Liver (tissue), 9 donors: ENCODE measurements around the gene FSTL1. TPM values are rescaled to one million over a fixed set of nuclear protein-coding genes. Genes with fewer than 3 reads are reported as not detected.
A peak's percentile ranks its signal among the peaks of the same experiment; 100 is the strongest.

Source experiments
- DNase-seq: peaks from one replicate; pipeline ENCODE4 v3.0.0-alpha.2; 2017; ENCODE audit warnings: low spot score
- H3K27ac ChIP-seq, 2 donors: one replicate each; pipeline ENCODE4 v1.7.0; 2013; ENCODE audit warnings: inconsistent platforms in 2 of 2, low read length in 2 of 2, control low read depth in 1 of 2, low read depth in 1 of 2, mild to moderate bottlenecking in 1 of 2
- H3K27me3 ChIP-seq, 4 donors: one replicate each; pipeline versions ENCODE4 v1.6.1 to v1.7.0; 2013; ENCODE audit warnings: low read length in 3 of 4, inconsistent platforms in 1 of 4, mild to moderate bottlenecking in 1 of 4, moderate library complexity in 1 of 4; ENCODE audit not compliant: control insufficient read depth in 4 of 4, insufficient read depth in 4 of 4
- H3K36me3 ChIP-seq, 4 donors: one replicate each; pipeline versions ENCODE4 v1.6.1 to v1.7.0; 2013; ENCODE audit warnings: low read length in 3 of 4, mild to moderate bottlenecking in 3 of 4, low read depth in 1 of 4, moderate library complexity in 1 of 4; ENCODE audit not compliant: control insufficient read depth in 4 of 4, insufficient read depth in 3 of 4
- H3K4me1 ChIP-seq, 4 donors: one replicate each; pipeline versions ENCODE4 v1.6.1 to v1.7.0; 2013; ENCODE audit warnings: low read length in 3 of 4, mild to moderate bottlenecking in 3 of 4, moderate library complexity in 1 of 4; ENCODE audit not compliant: control insufficient read depth in 4 of 4, insufficient read depth in 4 of 4
- H3K4me3 ChIP-seq, 3 donors: one replicate each; pipeline versions ENCODE4 v1.6.1 to v1.7.0; 2013; ENCODE audit warnings: low read length in 3 of 3, control low read depth in 1 of 3, low read depth in 1 of 3, mild to moderate bottlenecking in 1 of 3
- H3K9ac ChIP-seq, 2 donors: one replicate each; pipeline ENCODE4 v1.7.0; 2013; ENCODE audit warnings: low read length in 2 of 2, mild to moderate bottlenecking in 2 of 2, moderate library complexity in 2 of 2, control low read depth in 1 of 2, low read depth in 1 of 2
- H3K9me3 ChIP-seq, 4 donors: one replicate each; pipeline versions ENCODE4 v1.6.1 to v1.7.0; 2013; ENCODE audit warnings: low read length in 3 of 4; ENCODE audit not compliant: control insufficient read depth in 4 of 4
- ATF3 ChIP-seq: IDR thresholded peaks from 2 replicates; pipeline ENCODE4 v1.6.1; 2016; ENCODE audit warnings: antibody characterized with exemption
- EGR1 ChIP-seq, 2 donors: IDR thresholded peaks; 2 replicates each; pipeline ENCODE4 v1.6.1; 2016 to 2018; ENCODE audit warnings: antibody characterized with exemption in 2 of 2, low read depth in 2 of 2
- FOXA1 ChIP-seq: IDR thresholded peaks from 2 replicates; pipeline ENCODE4 v1.6.1; 2016; ENCODE audit warnings: antibody characterized with exemption
- FOXA2 ChIP-seq: IDR thresholded peaks from 2 replicates; pipeline ENCODE4 v1.6.1; 2016; ENCODE audit warnings: antibody characterized with exemption
- GABPA ChIP-seq, 2 donors: IDR thresholded peaks in 1 of 2; conservative IDR thresholded peaks in 1 of 2; 2 replicates each; pipeline ENCODE4 v1.6.1; 2016; ENCODE audit warnings: antibody characterized with exemption in 2 of 2, mild to moderate bottlenecking in 1 of 2, moderate library complexity in 1 of 2
- HNF4A ChIP-seq, 2 donors: conservative IDR thresholded peaks; 2 replicates each; pipeline ENCODE4 v1.6.1; 2016; ENCODE audit warnings: antibody characterized with exemption in 2 of 2, mild to moderate bottlenecking in 2 of 2
- HNF4G ChIP-seq: IDR thresholded peaks from 2 replicates; pipeline ENCODE4 v1.6.1; 2016; ENCODE audit warnings: antibody characterized with exemption
- JUND ChIP-seq, 2 donors: IDR thresholded peaks; 2 replicates each; pipeline ENCODE4 v1.6.1; 2016; ENCODE audit warnings: antibody characterized with exemption in 2 of 2
- NR2F2 ChIP-seq: IDR thresholded peaks from 2 replicates; pipeline ENCODE4 v1.6.1; 2016; ENCODE audit warnings: antibody characterized with exemption
- RAD21 ChIP-seq, 2 donors: IDR thresholded peaks; 2 replicates each; pipeline ENCODE4 v1.6.1; 2016; ENCODE audit warnings: antibody characterized with exemption in 2 of 2, mild to moderate bottlenecking in 2 of 2
- RXRA ChIP-seq, 2 donors: IDR thresholded peaks; 2 replicates each; pipeline ENCODE4 v1.6.1; 2017 to 2018; ENCODE audit warnings: antibody characterized with exemption in 2 of 2, mild to moderate bottlenecking in 1 of 2
- SP1 ChIP-seq: IDR thresholded peaks from 2 replicates; pipeline ENCODE4 v1.6.1; 2018; ENCODE audit warnings: antibody characterized with exemption, mild to moderate bottlenecking
- TAF1 ChIP-seq: conservative IDR thresholded peaks from 2 replicates; pipeline ENCODE4 v1.6.1; 2016; ENCODE audit warnings: antibody characterized with exemption, mild to moderate bottlenecking
- YY1 ChIP-seq: IDR thresholded peaks from 2 replicates; pipeline ENCODE4 v1.6.1; 2016; ENCODE audit warnings: antibody characterized with exemption, mild to moderate bottlenecking
- ZBTB33 ChIP-seq: IDR thresholded peaks from 2 replicates; pipeline ENCODE4 v1.6.1; 2016; ENCODE audit warnings: antibody characterized with exemption
- WGBS: extraction: QIAGEN DNeasy Blood & Tissue Kit; methylation state at CpG from one replicate; pipeline ENCODE4 v1.1.7; 2013; 5-methylcytosine and 5-hydroxymethylcytosine counted together
- polyA plus RNA-seq, 2 donors: library from polyadenylated mRNA; stranded (reverse) in 1 of 2; unstranded in 1 of 2; fragments of 200-250 nt in 1 of 2; fragments of >200 nt in 1 of 2; fragmentation: Nextera tagmentation in 1 of 2; extraction: Ambion mirVana in 1 of 2; gene quantifications; one replicate each; pipeline versions ENCODE4 v1.2.1 to v1.2.3, GENCODE V29; 2013 to 2015
- total RNA-seq, 2 donors: library from RNA; depleted of rRNA; stranded (reverse); fragments of >200 nt; gene quantifications; one replicate each; pipeline ENCODE4 v1.2.3, GENCODE V29; 2014
- TF ChIP-seq, protein P1 (sequence below): IDR thresholded peaks from 2 replicates; pipeline ENCODE4 v1.6.1; 2016; ENCODE audit warnings: antibody characterized with exemption
- TF ChIP-seq, protein P2 (sequence below): IDR thresholded peaks from 2 replicates; pipeline ENCODE4 v1.6.1; 2016; ENCODE audit warnings: antibody characterized with exemption, mild to moderate bottlenecking
- TF ChIP-seq, protein P3 (sequence below): fragments of 150-350 bp; IDR thresholded peaks from 2 replicates; pipeline ENCODE4 v1.5.1; 2017; ENCODE audit warnings: improper control_type of control experiment, low read depth, low read length; ENCODE audit not compliant: missing input control
- donor health status: healthy.
- donor health status: healthy.
- donor health status: healthy.
- donor health status: healthy.
- donor health status: healthy.

Gene FSTL1
- total and polyA plus RNA-seq, 4 donors = 9.6 to 67.5 (median 24.6) TPM

GRCh38 chr3:120352017-120352416, 98.8 kb downstream of the FSTL1 start:
- WGBS = 95% methylated on average over 4 of the region's 4 CpGs
- DNase-seq = no peak
- no peak overlapping the region for H3K4me3 ChIP-seq
- H3K27ac ChIP-seq = no peak overlapping the region
- H3K9ac ChIP-seq = no peak overlapping the region
- H3K4me1 ChIP-seq = peaks cover 3 to 23% (median 14%) of the 10 kb centered on the region in 4 donors
- no peaks in the 10 kb centered on the region for H3K9me3 ChIP-seq
- no peaks in the 10 kb centered on the region for H3K36me3 ChIP-seq
- H3K27me3 ChIP-seq = no peaks in the 10 kb centered on the region
- TF ChIP-seq FOXA2 = no peak
- no peak for TF ChIP-seq GABPA (IDR thresholded peaks at IDR 0.05 in 1 of 2, conservative IDR thresholded peaks at IDR 0.05 in 1 of 2)
- TF ChIP-seq RXRA (IDR thresholded peaks at IDR 0.05) = no peak
- no peak for TF ChIP-seq SP1
- TF ChIP-seq NR2F2 = no peak
- TF ChIP-seq, protein P1, sequence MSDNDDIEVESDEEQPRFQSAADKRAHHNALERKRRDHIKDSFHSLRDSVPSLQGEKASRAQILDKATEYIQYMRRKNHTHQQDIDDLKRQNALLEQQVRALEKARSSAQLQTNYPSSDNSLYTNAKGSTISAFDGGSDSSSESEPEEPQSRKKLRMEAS = no peak
- TF ChIP-seq, protein P2, sequence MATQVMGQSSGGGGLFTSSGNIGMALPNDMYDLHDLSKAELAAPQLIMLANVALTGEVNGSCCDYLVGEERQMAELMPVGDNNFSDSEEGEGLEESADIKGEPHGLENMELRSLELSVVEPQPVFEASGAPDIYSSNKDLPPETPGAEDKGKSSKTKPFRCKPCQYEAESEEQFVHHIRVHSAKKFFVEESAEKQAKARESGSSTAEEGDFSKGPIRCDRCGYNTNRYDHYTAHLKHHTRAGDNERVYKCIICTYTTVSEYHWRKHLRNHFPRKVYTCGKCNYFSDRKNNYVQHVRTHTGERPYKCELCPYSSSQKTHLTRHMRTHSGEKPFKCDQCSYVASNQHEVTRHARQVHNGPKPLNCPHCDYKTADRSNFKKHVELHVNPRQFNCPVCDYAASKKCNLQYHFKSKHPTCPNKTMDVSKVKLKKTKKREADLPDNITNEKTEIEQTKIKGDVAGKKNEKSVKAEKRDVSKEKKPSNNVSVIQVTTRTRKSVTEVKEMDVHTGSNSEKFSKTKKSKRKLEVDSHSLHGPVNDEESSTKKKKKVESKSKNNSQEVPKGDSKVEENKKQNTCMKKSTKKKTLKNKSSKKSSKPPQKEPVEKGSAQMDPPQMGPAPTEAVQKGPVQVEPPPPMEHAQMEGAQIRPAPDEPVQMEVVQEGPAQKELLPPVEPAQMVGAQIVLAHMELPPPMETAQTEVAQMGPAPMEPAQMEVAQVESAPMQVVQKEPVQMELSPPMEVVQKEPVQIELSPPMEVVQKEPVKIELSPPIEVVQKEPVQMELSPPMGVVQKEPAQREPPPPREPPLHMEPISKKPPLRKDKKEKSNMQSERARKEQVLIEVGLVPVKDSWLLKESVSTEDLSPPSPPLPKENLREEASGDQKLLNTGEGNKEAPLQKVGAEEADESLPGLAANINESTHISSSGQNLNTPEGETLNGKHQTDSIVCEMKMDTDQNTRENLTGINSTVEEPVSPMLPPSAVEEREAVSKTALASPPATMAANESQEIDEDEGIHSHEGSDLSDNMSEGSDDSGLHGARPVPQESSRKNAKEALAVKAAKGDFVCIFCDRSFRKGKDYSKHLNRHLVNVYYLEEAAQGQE = no peak
- no peak for TF ChIP-seq EGR1 (IDR thresholded peaks at IDR 0.05; ENCODE audit: low read depth in 2 of 2)
- TF ChIP-seq ATF3 = no peak
- TF ChIP-seq HNF4A (conservative IDR thresholded peaks at IDR 0.05) = no peak
- TF ChIP-seq HNF4G = no peak
- TF ChIP-seq, protein P3, sequence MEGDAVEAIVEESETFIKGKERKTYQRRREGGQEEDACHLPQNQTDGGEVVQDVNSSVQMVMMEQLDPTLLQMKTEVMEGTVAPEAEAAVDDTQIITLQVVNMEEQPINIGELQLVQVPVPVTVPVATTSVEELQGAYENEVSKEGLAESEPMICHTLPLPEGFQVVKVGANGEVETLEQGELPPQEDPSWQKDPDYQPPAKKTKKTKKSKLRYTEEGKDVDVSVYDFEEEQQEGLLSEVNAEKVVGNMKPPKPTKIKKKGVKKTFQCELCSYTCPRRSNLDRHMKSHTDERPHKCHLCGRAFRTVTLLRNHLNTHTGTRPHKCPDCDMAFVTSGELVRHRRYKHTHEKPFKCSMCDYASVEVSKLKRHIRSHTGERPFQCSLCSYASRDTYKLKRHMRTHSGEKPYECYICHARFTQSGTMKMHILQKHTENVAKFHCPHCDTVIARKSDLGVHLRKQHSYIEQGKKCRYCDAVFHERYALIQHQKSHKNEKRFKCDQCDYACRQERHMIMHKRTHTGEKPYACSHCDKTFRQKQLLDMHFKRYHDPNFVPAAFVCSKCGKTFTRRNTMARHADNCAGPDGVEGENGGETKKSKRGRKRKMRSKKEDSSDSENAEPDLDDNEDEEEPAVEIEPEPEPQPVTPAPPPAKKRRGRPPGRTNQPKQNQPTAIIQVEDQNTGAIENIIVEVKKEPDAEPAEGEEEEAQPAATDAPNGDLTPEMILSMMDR = no peak
- no peak for TF ChIP-seq JUND (IDR thresholded peaks at IDR 0.05)
- no peak for TF ChIP-seq YY1
- TF ChIP-seq RAD21 (IDR thresholded peaks at IDR 0.05) = no peak

DNA sequence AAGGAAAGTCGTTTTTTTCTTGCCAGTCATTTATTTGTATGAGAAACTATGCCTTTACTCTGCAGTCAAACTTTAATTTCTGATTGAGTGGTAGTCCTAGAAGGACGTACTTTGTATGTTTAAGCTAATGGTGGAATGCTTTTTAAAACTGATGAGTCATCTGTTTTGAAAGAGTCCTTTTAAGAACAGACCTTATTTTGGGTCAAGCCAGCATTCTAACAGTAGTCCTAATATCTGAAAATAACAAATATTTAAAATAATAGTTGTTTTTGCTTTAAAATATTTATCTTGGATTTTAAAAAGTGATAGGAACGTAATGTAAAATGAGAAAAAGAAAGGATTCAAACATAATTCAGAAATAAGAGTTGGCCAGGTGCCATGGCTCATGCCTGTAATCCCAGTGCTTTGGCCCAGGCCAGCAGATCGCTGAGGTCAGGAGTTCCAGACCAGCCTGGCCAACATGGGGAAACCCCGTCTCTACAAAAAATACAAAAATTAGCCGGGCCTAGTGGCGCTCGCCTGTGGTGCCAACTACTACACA, 100.3 kb downstream of the FSTL1 start:
- H3K9ac ChIP-seq = no peak overlapping the region
- WGBS = 23% methylated on average over 8 of the region's 8 CpGs
- DNase-seq = no peak
- TF ChIP-seq ZBTB33 (no peak), RXRA (IDR thresholded peaks at IDR 0.05) (peak; percentile 18 to 39), NR2F2 (no peak), TAF1 (no peak), JUND (IDR thresholded peaks at IDR 0.05) (no peak), GABPA (IDR thresholded peaks at IDR 0.05 in 1 of 2, conservative IDR thresholded peaks at IDR 0.05 in 1 of 2) (no peak), FOXA1 (no peak), FOXA2 (no peak), RAD21 (IDR thresholded peaks at IDR 0.05) (peak in 1 of 2 donors; percentile 26), SP1 (peak; percentile 49), EGR1 (IDR thresholded peaks at IDR 0.05; ENCODE audit: low read depth in 2 of 2) (no peak)
- TF ChIP-seq, protein P3 = no peak
- TF ChIP-seq, protein P2 = no peak

More for the DNA sequence above, 100.3 kb downstream of the FSTL1 start:
- H3K4me1 ChIP-seq = peaks cover 5 to 23% (median 14%) of the 10 kb centered on the region in 4 donors
- H3K27me3 ChIP-seq = no peaks in the 10 kb centered on the region
- no peaks in the 10 kb centered on the region for H3K9me3 ChIP-seq
- peak overlapping the region in 1 of 2 donors; percentile 86 for H3K27ac ChIP-seq
- no peaks in the 10 kb centered on the region for H3K36me3 ChIP-seq
- no peak overlapping the region for H3K4me3 ChIP-seq
